Spleen (tissue), 7 donors: ENCODE data around the gene RAB7B.

Source experiments
- CTCF ChIP-seq, 11 experiments: fragments of 200-600 bp in 7 of 11; fragments of 450-650 bp in 4 of 11; sonication (generic) in 4 of 11; IDR thresholded peaks in 8 of 11; conservative IDR thresholded peaks in 3 of 11; 1 replicate in 7 of 11; 2 replicates in 4 of 11; pipeline versions ENCODE4 v1.4.0 to v1.8.0; 2016 to 2021; ENCODE audit warnings: antibody characterized with exemption in 11 of 11, inconsistent platforms in 4 of 11, mild to moderate bottlenecking in 1 of 11
- POLR2AphosphoS5 ChIP-seq, 3 donors: sonication (generic); formaldehyde crosslinking; IDR thresholded peaks; one replicate each; pipeline ENCODE4 v1.5.1; 2017; ENCODE audit warnings: antibody characterized with exemption in 3 of 3
- donor health status: DM: no; HTN: no; CAD: no; lungs with moderate emphysema.
- donor health status: DM: no; HTN: no; CAD: no.
- donor health status: DM: no; HTN: no; CAD: no.

GRCh38 chr1:205943245-205943644 is 60.0 kb downstream of the RAB7B start, which contains the start of gene SLC26A9:
- TF ChIP-seq CTCF (IDR thresholded peaks at IDR 0.05 in 8 of 11, conservative IDR thresholded peaks at IDR 0.05 in 3 of 11) = no peak
- TF ChIP-seq POLR2AphosphoS5 (IDR thresholded peaks at IDR 0.05) = no peak
